Stomach (tissue), 4 donors: Measurements from ENCODE around the gene PDE8B.

Experiments used
- EP300 ChIP-seq: sonication (generic); formaldehyde crosslinking; IDR thresholded peaks from one replicate; pipeline ENCODE4 v1.6.1; 2017; ENCODE audit warnings: antibody characterized with exemption
- POLR2A ChIP-seq, 4 donors: fragments of 450-650 bp; IDR thresholded peaks; one replicate each; pipeline ENCODE4 v1.6.1; 2016; ENCODE audit warnings: antibody characterized with exemption in 4 of 4, control low read depth in 2 of 4, mild to moderate bottlenecking in 1 of 4, moderate library complexity in 1 of 4
- TF ChIP-seq, protein P1 (sequence below), 7 experiments: fragments of 450-650 bp in 4 of 7; fragments of 200-600 bp in 3 of 7; sonication (generic) in 3 of 7; IDR thresholded peaks; one replicate each; pipeline ENCODE4 v1.5.1; 2016 to 2019; ENCODE audit warnings: antibody characterized with exemption in 7 of 7, control low read depth in 2 of 7, mild to moderate bottlenecking in 1 of 7

GRCh38 chr5:77210091-77210963 lies at the start of gene PDE8B:
- TF ChIP-seq, protein P1, sequence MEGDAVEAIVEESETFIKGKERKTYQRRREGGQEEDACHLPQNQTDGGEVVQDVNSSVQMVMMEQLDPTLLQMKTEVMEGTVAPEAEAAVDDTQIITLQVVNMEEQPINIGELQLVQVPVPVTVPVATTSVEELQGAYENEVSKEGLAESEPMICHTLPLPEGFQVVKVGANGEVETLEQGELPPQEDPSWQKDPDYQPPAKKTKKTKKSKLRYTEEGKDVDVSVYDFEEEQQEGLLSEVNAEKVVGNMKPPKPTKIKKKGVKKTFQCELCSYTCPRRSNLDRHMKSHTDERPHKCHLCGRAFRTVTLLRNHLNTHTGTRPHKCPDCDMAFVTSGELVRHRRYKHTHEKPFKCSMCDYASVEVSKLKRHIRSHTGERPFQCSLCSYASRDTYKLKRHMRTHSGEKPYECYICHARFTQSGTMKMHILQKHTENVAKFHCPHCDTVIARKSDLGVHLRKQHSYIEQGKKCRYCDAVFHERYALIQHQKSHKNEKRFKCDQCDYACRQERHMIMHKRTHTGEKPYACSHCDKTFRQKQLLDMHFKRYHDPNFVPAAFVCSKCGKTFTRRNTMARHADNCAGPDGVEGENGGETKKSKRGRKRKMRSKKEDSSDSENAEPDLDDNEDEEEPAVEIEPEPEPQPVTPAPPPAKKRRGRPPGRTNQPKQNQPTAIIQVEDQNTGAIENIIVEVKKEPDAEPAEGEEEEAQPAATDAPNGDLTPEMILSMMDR (IDR thresholded peaks at IDR 0.05): no peak
- TF ChIP-seq EP300 (no peak), POLR2A (IDR thresholded peaks at IDR 0.05) (no peak)
